Measurements from ENCODE around the gene MDN1. TPM values are rescaled to one million over a fixed set of nuclear protein-coding genes. Genes with fewer than 3 reads are reported as not detected.
"Not testable (repeated sequence)": the region's sequence is repeated elsewhere in the genome, so short reads cannot be mapped to it uniquely, and the experiment has no call there.

Gene MDN1
- total RNA-seq, result 56.3 and 58.9 TPM in 2 replicates

- intact Hi-C loops (cut with micrococcal nuclease), result loop anchor here (1.0 to 10.0 kb wide), 7 partner anchors 10 to 768 kb away; partner anchors contain the start of genes CASP8AP2, LYRM2, MAP3K7 and UBE2J1
Measured at GRCh38 chr6:89819336-89820130, at the start of gene MDN1. Gene MDN1 (minus strand): TSS chr6:89819794. CDS start chr6:89819607, 187 bp downstream.

GRCh38 chr6:89866024-89866678 lies 46.6 kb upstream of the MDN1 start:
- intact Hi-C loops (cut with micrococcal nuclease), result no loop called here

- intact Hi-C loops (cut with micrococcal nuclease), result no loop called here
Measured at GRCh38 chr6:89862698-89863097, 43.1 kb upstream of the MDN1 start.

GRCh38 chr6:89862273-89862672 lies 42.7 kb upstream of the MDN1 start:
- intact Hi-C loops (cut with micrococcal nuclease), result no loop called here

GRCh38 chr6:89859744-89860143 lies 40.1 kb upstream of the MDN1 start:
- intact Hi-C loops (cut with micrococcal nuclease), result loop anchor here (2.0 kb wide), 1 partner anchor 31 kb away; the partner anchor contains the start of gene CASP8AP2

GRCh38 chr6:89858041-89858440 lies 38.4 kb upstream of the MDN1 start:
- intact Hi-C loops (cut with micrococcal nuclease), result no loop called here

- intact Hi-C loops (cut with micrococcal nuclease), result no loop called here
Measured at GRCh38 chr6:89853068-89853467, 33.5 kb upstream of the MDN1 start.

- intact Hi-C loops (cut with micrococcal nuclease), result not testable (repeated sequence)
Measured at GRCh38 chr6:89847513-89847912, 27.9 kb upstream of the MDN1 start.

GRCh38 chr6:89843070-89843469 lies 23.5 kb upstream of the MDN1 start:
- intact Hi-C loops (cut with micrococcal nuclease), result no loop called here

- intact Hi-C loops (cut with micrococcal nuclease), result no loop called here
Measured at GRCh38 chr6:89842228-89842627, 22.6 kb upstream of the MDN1 start.

- intact Hi-C loops (cut with micrococcal nuclease), result no loop called here
Measured at GRCh38 chr6:89840538-89840937, 20.9 kb upstream of the MDN1 start.

GRCh38 chr6:89836639-89837222 lies 17.1 kb upstream of the MDN1 start:
- intact Hi-C loops (cut with micrococcal nuclease), result no loop called here

- intact Hi-C loops (cut with micrococcal nuclease), result loop anchor here (2.0 kb wide), 1 partner anchor 16 kb away; the partner anchor contains the start of gene MDN1
Measured at GRCh38 chr6:89834884-89835792, 15.5 kb upstream of the MDN1 start.

GRCh38 chr6:89830170-89830809 lies 10.7 kb upstream of the MDN1 start:
- intact Hi-C loops (cut with micrococcal nuclease), result no loop called here

GRCh38 chr6:89829472-89830169 lies 10.0 kb upstream of the MDN1 start, which contains the start of gene CASP8AP2:
Gene CASP8AP2 (plus strand): TSS chr6:89829880.
- intact Hi-C loops (cut with micrococcal nuclease), result loop anchor here (1.0 to 10.0 kb wide), 12 partner anchors 10 to 867 kb away; partner anchors contain the start of genes BACH2, LYRM2, MAP3K7 and MDN1

- intact Hi-C loops (cut with micrococcal nuclease), result loop anchor here (1.0 to 10.0 kb wide), 12 partner anchors 10 to 867 kb away; partner anchors contain the start of genes BACH2, LYRM2, MAP3K7 and MDN1
Measured at GRCh38 chr6:89828988-89829471, 9.4 kb upstream of the MDN1 start.

GRCh38 chr6:89828475-89828987 lies 8.9 kb upstream of the MDN1 start:
- intact Hi-C loops (cut with micrococcal nuclease), result loop anchor here (2.0 to 10.0 kb wide), 6 partner anchors 32 to 866 kb away; partner anchors contain the start of genes PNRC1, RNGTT and UBE2J1

GRCh38 chr6:89826029-89826528 lies 6.5 kb upstream of the MDN1 start:
- intact Hi-C loops (cut with micrococcal nuclease), result loop anchor here (5.0 to 10.0 kb wide), 4 partner anchors 259 to 864 kb away; partner anchors contain the start of genes PNRC1, RNGTT and UBE2J1

GRCh38 chr6:89818977-89819335 lies 638 bp downstream of the MDN1 start:
- intact Hi-C loops (cut with micrococcal nuclease), result loop anchor here (1.0 to 2.0 kb wide), 5 partner anchors 10 to 768 kb away; partner anchors contain the start of genes CASP8AP2, LYRM2 and MAP3K7
